Neural progenitor cell (in vitro differentiated cells): ENCODE results near the gene EPS8L1.
"Not testable (repeated sequence)": the region's sequence is repeated elsewhere in the genome, so short reads cannot be mapped to it uniquely, and the experiment has no call there.

Source experiments
- CTCF ChIP-seq: fragments of 200-600 bp; sonication (generic); IDR thresholded peaks from 2 replicates; pipeline ENCODE4 v1.5.1; 2017; ENCODE audit warnings: antibody characterized with exemption, mild to moderate bottlenecking
- EZH2 ChIP-seq: fragments of 200-600 bp; sonication (generic); IDR thresholded peaks from 2 replicates; pipeline ENCODE4 v1.6.1; 2017; ENCODE audit warnings: antibody characterized with exemption, mild to moderate bottlenecking, moderate library complexity
- EZH2phosphoT487 ChIP-seq: fragments of 200-600 bp; sonication (generic); IDR thresholded peaks from 2 replicates; pipeline ENCODE4 v1.6.1; 2017; ENCODE audit warnings: antibody characterized with exemption

GRCh38 chr19:55107252-55107651, 31.6 kb downstream of the EPS8L1 start:
- not testable (repeated sequence) for TF ChIP-seq CTCF, EZH2, EZH2phosphoT487
